ENCODE measurements around the gene TMEM91.

TMEM91 gene

GRCh38 chr19:41328842-41329225 is 47.5 kb upstream of the TMEM91 start:
- H3K27me3 ChIP-seq (ENCODE audit: insufficient read depth, low read depth) = no peaks in the 10 kb centered on the region
- H3K9ac ChIP-seq = no peak overlapping the region
- H3K36me3 ChIP-seq (ENCODE audit: insufficient read depth) = no peaks in the 10 kb centered on the region; the same call in 1 of the 2 replicates
- no peak overlapping the region for H3K4me2 ChIP-seq
- no peak overlapping the region for H3K4me3 ChIP-seq (IDR thresholded peaks at IDR 0.05; ENCODE audit: insufficient read depth, low read depth, low read length)
- peak overlapping the region; percentile 88; the same call in 1 of the 2 replicates for H3K27ac ChIP-seq
- H3K4me1 ChIP-seq (ENCODE audit: low read depth, poor library complexity, severe bottlenecking) = peaks cover 41% of the 10 kb centered on the region
- H2AFZ ChIP-seq (ENCODE audit: low read depth) = no peak overlapping the region
- no peaks in the 10 kb centered on the region for H4K20me1 ChIP-seq (ENCODE audit: insufficient read depth)
- peaks cover 23% of the 10 kb centered on the region for H3K79me2 ChIP-seq (ENCODE audit: insufficient read depth, low read depth)
- TF ChIP-seq CTCF (conservative IDR thresholded peaks at IDR 0.05; ENCODE audit: low read depth, low read length) = no peak

GRCh38 chr19:41330481-41330880 is 45.9 kb upstream of the TMEM91 start:
- Histone ChIP-seq H4K20me1 (ENCODE audit: insufficient read depth) (no peaks in the 10 kb centered on the region), H3K36me3 (ENCODE audit: insufficient read depth) (no peaks in the 10 kb centered on the region; the same call in 1 of the 2 replicates), H3K27me3 (ENCODE audit: insufficient read depth, low read depth) (no peaks in the 10 kb centered on the region), H3K4me3 (IDR thresholded peaks at IDR 0.05; ENCODE audit: insufficient read depth, low read depth, low read length) (no peak overlapping the region), H3K4me2 (no peak overlapping the region), H3K9ac (no peak overlapping the region), H3K4me1 (ENCODE audit: low read depth, poor library complexity, severe bottlenecking) (peaks cover 41% of the 10 kb centered on the region), H2AFZ (ENCODE audit: low read depth) (no peak overlapping the region), H3K27ac (no peak overlapping the region), H3K79me2 (ENCODE audit: insufficient read depth, low read depth) (peaks cover 23% of the 10 kb centered on the region)
- no peak for TF ChIP-seq CTCF (conservative IDR thresholded peaks at IDR 0.05; ENCODE audit: low read depth, low read length)

- Histone ChIP-seq H3K27ac (no peak overlapping the region), H3K9ac (no peak overlapping the region), H2AFZ (ENCODE audit: low read depth) (no peak overlapping the region), H3K4me2 (no peak overlapping the region), H3K4me3 (IDR thresholded peaks at IDR 0.05; ENCODE audit: insufficient read depth, low read depth, low read length) (no peak overlapping the region), H3K79me2 (ENCODE audit: insufficient read depth, low read depth) (peaks cover 21% of the 10 kb centered on the region), H4K20me1 (ENCODE audit: insufficient read depth) (no peaks in the 10 kb centered on the region), H3K36me3 (ENCODE audit: insufficient read depth) (no peaks in the 10 kb centered on the region; the same call in 1 of the 2 replicates), H3K27me3 (ENCODE audit: insufficient read depth, low read depth) (no peaks in the 10 kb centered on the region), H3K4me1 (ENCODE audit: low read depth, poor library complexity, severe bottlenecking) (peaks cover 35% of the 10 kb centered on the region)
- TF ChIP-seq CTCF (conservative IDR thresholded peaks at IDR 0.05; ENCODE audit: low read depth, low read length) = no peak
Observed at GRCh38 chr19:41330946-41331678, 45.2 kb upstream of the TMEM91 start.

GRCh38 chr19:41332000-41332399 is 44.3 kb upstream of the TMEM91 start:
- Histone ChIP-seq H3K4me3 (IDR thresholded peaks at IDR 0.05; ENCODE audit: insufficient read depth, low read depth, low read length) (no peak overlapping the region), H2AFZ (ENCODE audit: low read depth) (no peak overlapping the region), H3K36me3 (ENCODE audit: insufficient read depth) (peaks cover 5% of the 10 kb centered on the region; the same call in 1 of the 2 replicates), H3K4me2 (no peak overlapping the region), H3K4me1 (ENCODE audit: low read depth, poor library complexity, severe bottlenecking) (peaks cover 26% of the 10 kb centered on the region), H3K27me3 (ENCODE audit: insufficient read depth, low read depth) (no peaks in the 10 kb centered on the region), H4K20me1 (ENCODE audit: insufficient read depth) (no peaks in the 10 kb centered on the region), H3K9ac (no peak overlapping the region), H3K79me2 (ENCODE audit: insufficient read depth, low read depth) (0 out of 2 replicates have a peak, but pooled peaks cover 12% of the 10 kb centered on the region), H3K27ac (no peak overlapping the region)
- TF ChIP-seq CTCF (conservative IDR thresholded peaks at IDR 0.05; ENCODE audit: low read depth, low read length) = no peak

All from KMS-11 (cell line).